D721Med (cell line): ENCODE results near the gene KCNJ1.

ENCODE experiments used
- DNase-seq: peaks from one replicate; pipeline ENCODE4 v3.0.0; 2011; ENCODE audit warnings: low spot score; ENCODE audit not compliant: insufficient read length
- FAIRE-seq: peaks from 2 replicates; lab custom pipeline; 2011; peaks lifted over from hg19 to GRCh38; lab: Jason Lieb, UNC
- CTCF ChIP-seq: IDR thresholded peaks from 2 replicates; pipeline ENCODE4 v1.5.1; 2012; ENCODE audit warnings: mild to moderate bottlenecking, control low read depth; ENCODE audit not compliant: insufficient read depth; ENCODE audit errors: missing control alignments

KCNJ1 gene

GRCh38 chr11:128824191-128825049 lies 42.7 kb downstream of the KCNJ1 start:
- no peak for TF ChIP-seq CTCF
- FAIRE-seq = no peak
- no peak for DNase-seq

DNA sequence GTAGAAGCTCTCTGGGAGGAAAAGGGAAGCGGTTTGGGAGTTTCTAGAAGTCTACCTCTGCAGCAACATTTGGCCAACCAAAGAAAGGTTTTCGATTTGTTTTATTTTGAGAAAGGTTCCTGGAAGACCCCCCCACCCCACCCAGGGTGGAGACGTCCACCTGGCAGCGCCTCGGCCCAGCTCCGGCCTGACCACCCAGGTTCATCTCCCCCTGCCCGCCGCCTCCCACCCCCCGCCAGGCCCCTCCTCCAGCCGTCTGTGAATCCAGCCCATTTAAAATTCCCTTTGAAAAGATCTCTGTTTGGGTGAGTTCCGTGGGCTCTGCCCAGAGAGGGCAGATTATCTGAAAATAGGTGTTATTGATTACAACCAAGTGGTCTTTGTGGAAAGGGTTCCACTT lies 43.3 kb downstream of the KCNJ1 start:
- FAIRE-seq (no peak), DNase-seq (no peak)
- no peak for TF ChIP-seq CTCF

DNA sequence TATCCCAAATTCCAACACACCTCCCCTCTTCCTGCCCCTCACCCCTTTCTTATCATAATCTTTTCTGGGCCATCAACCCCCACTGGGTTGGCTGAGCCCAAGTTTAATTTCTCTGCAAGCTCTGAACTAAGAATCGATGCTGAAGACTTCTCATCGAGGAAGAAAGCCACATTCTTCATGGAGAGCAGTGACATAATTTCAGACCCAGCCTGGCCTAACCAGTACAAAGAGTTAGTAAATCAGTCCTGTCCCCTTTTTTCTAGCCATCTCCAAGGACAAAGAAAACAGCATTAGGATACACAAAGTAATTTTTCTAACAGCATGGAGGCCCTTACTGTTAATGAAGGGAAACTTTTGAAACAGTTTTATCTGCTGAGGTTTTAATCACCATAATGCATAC lies 45.0 kb downstream of the KCNJ1 start:
- no peak for TF ChIP-seq CTCF
- DNase-seq (no peak), FAIRE-seq (no peak)

GRCh38 chr11:128821556-128821955 lies 45.5 kb downstream of the KCNJ1 start:
- no peak for FAIRE-seq
- no peak for TF ChIP-seq CTCF
- DNase-seq = no peak

- FAIRE-seq (no peak), DNase-seq (no peak)
- TF ChIP-seq CTCF = no peak
Observed at GRCh38 chr11:128819198-128819597, 47.9 kb downstream of the KCNJ1 start.

GRCh38 chr11:128814856-128815705 lies 52.0 kb downstream of the KCNJ1 start:
- no peak for TF ChIP-seq CTCF
- FAIRE-seq (no peak), DNase-seq (no peak)
